GM21528 (cell line): ENCODE data around the gene TNN.

Source experiments
- ATAC-seq: cut with Tn5 transposase; IDR thresholded peaks from one replicate; pipeline ENCODE4 v1.9.1; 2021; ENCODE audit warnings: mild to moderate bottlenecking, moderate library complexity; ENCODE audit not compliant: unreplicated experiment, low FRiP score

TNN gene

GRCh38 chr1:175062858-175063257 is 4.8 kb upstream of the TNN start:
- ATAC-seq, result no peak

GRCh38 chr1:175070818-175071217 is 3.2 kb downstream of the TNN start:
- ATAC-seq, result no peak

- ATAC-seq, result no peak
These were observed 3.8 kb downstream of the TNN start for GRCh38 chr1:175071276-175071943.

DNA sequence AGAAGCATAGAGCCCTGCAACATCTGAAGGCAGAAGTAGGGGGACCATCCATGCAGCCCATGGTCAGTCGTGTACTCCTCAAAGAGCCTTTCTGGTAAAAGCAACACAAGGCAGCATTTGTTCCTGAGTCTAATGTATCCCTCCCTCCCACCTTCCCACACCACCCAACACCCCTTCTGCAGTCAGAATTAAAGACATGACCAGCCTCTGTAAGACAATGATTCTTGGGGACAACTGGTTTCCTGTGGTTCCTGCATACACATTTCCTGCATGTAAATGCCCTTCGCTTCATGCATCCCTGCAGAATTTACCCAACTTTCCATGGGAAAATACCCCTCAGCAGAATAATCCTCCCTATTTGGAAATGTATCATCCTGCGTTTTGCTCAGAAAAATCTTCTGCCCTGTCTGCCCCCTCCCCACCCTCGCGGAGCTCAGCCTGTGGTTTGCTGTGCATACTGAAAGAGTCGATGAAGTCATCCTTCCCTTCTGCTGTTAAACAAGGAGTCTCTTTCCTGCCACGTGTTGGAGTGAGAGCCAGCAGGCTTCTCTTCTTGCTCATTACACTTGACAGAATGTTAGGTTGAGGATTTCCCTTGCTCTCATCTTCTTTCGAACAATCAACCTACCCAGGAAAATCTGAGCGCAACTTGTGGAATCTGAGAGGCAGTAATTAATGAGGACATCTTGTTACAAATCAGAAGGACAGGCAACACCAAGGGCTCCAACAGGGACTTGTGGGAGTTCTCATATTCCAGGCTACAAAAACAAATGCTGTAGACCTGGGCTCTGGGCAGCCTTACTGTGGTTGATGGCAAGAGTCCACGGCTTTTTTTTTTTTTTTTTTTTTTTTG is 4.7 kb downstream of the TNN start:
- no peak for ATAC-seq

DNA sequence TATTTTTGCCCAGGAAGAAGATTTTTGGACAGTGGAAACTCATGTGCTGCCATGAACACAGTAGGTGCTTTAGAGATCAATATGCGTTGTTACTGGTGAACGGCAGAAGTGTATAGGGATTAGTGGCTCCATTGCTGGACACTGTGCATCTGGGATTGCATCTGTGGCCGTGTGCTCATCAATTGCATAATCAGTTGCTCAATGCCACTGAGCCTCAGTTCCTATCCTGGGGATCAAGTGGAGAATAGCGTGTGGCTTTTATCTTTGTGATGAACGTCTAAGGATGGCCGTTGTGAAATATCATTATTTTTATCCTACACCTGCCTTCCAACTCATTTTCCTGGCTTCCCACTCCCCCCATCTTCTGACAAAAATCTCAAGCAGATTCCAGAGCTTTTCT is 5.4 kb downstream of the TNN start:
- ATAC-seq, result no peak

- no peak for ATAC-seq
These were observed 6.0 kb downstream of the TNN start for GRCh38 chr1:175073633-175074032.

DNA sequence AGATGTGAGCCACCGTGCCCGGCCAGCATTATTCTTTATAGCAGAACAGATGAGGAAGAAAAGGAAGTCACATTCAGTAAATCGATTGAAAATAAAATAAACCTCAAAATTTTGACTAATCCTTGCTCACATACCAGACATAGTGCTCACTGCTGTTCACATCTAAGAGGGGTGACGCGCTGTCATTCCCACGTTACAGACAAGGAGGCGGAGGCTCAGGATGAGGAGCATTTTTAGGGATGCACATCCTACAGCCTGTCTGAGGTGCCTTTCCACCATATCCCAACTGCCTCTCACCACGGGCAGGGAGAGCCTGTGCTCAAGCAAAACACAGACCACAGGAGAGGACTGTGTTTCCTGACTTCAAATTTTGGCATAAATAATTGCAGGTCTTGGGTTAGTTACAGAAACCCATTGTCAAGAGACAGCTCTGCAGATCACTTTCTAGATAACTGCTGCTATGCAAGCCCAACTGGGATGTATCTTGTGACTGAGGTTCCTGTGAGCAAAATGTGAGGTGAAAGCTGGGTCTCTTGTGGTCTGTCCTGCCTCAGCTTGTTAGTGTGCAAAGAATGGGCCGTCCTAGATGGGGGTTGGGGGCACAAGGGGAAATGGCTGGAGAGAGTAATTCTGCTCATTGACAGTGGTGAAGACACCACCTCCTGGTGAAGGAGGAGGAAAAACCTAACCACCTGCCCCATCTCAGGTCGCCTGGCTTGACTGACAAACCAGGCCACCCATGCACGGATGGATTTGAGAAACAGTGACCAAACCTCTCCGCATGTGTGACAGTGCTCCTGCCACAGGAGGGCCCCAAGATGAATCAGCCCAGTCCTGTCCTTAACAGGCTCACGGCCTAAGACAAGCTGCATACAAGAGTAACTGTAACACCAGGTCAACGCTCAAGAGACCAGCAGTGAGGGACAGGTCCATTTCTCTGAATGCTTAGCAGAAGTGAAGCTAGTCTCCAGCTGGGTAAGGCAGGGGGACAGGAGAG is 8.2 kb downstream of the TNN start:
- ATAC-seq, result no peak

DNA sequence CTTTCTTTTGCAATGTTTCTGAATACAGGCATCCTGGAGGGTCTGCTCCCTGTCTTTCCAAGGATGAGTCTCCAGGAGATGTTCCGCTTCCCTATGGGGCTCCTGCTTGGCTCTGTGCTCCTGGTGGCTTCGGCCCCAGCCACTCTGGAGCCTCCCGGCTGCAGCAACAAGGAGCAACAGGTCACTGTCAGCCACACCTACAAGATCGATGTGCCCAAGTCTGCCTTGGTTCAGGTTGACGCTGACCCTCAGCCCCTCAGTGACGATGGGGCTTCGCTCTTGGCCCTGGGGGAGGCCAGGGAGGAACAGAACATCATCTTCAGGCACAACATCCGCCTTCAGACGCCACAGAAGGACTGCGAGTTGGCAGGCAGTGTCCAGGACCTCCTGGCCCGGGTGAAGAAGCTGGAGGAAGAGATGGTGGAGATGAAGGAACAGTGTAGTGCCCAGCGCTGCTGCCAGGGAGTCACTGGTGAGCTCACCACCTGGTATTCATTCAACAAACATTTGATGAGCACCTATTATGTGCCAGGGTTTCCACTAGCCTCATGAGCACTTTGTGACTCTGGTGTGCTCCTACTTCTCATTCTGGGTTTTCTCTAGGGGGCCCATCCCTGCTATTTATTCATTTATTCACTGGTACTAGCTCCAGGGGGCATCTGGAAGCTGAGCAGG is 9.9 kb downstream of the TNN start:
- ATAC-seq, result no peak

DNA sequence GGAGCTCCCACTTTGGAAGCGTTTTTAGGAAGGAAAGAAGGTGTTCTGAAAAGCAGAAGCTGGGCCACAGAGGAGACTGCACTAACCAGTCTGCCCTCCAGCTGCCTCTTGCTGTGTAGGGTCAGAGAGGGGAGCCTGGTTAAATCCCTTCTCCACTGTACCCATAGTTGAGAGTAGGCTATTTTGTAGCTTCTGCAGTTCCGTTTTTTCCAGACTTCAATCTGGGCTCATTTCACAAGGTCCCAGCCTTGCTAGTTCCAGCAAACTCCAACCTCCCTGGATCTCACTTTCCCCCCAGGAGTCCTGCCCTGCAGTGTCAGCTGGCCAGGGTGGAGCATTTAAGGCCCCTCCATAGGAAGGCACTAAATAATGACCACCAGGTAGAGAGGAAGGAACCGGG is 11.0 kb downstream of the TNN start:
- ATAC-seq, result no peak

GRCh38 chr1:175079338-175079737 is 11.7 kb downstream of the TNN start:
- ATAC-seq, result no peak

DNA sequence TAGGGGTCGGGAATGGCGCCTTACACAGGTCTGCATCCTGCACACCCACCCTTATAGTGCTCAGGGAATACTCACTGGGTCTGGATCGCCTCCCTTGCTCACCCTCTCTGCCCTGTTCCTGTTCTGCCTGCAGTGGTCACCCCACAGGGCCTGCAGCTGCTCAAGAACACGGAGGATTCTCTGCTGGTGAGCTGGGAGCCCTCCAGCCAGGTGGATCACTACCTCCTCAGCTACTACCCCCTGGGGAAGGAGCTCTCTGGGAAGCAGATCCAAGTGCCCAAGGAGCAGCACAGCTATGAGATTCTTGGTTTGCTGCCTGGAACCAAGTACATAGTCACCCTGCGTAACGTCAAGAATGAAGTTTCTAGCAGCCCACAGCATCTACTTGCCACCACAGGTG is 12.4 kb downstream of the TNN start:
- ATAC-seq, result no peak

GRCh38 chr1:175081983-175082382 is 14.3 kb downstream of the TNN start:
- ATAC-seq, result no peak

GRCh38 chr1:175088525-175088951 is 20.9 kb downstream of the TNN start:
- no peak for ATAC-seq

DNA sequence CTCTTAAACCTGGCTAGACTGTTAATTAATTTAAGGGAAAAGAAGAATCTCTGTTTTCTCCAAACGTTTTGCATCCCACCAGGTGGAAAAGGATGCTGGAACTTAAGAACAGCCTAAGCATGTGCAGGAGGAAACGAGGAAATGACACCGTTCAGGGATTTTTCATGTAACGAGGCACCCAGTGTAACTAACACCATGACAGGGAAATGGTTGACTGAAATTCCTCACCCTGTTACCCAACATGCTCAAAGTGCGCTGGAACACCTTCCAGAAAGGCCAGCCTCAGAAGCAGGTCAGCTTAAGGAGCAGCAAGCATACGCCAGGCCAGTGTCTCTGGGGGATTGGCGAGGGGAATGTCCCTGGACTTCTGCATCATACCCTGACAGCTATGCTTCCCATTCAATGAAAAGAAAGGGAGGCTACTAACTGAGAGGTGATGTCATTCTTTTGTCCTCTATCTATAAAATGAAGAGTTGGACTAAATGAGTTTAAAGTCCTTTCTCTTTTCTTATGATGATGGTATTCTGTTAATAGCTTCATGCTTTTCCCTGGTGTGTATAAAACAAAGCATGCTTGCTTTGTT is 21.6 kb downstream of the TNN start:
- ATAC-seq, result no peak

DNA sequence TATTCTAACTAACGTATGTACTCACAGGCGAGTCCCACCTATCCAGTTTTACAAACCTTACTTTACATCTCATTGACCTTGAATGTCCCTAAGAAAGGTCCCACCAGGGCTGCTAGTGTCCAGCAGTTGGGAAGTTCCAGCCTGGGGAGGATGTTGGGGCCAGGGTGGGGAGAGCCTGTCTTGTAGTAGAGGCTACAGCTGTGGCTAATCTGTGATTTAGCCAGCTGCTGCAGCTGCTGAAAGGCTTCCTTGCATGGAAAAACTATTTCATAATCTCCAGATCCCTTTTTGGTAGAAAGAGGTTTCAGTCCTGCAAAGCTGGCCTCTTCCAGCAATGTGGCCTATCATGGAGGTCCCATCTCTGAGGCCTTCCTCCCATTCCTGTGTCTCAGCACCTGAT is 23.1 kb downstream of the TNN start:
- no peak for ATAC-seq

DNA sequence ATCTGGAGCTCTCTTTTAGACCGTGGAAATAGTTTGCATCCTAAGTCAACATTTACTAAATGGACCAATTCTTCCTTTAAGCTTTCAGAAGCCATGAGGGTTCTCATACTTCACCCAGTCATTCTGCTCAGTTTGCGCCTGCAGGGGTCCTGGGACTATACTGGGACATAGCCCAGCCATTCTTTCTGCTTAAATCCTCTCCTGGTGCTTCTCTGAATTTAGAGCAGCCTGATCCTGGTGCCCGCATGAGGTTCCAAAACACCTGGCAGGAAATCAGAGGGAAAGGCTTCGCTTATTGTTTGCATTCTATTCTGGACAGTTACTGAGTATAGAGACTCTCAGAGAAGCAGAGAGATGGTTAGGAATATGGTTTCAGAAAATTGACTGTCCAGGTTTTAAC is 27.0 kb downstream of the TNN start:
- ATAC-seq, result no peak

DNA sequence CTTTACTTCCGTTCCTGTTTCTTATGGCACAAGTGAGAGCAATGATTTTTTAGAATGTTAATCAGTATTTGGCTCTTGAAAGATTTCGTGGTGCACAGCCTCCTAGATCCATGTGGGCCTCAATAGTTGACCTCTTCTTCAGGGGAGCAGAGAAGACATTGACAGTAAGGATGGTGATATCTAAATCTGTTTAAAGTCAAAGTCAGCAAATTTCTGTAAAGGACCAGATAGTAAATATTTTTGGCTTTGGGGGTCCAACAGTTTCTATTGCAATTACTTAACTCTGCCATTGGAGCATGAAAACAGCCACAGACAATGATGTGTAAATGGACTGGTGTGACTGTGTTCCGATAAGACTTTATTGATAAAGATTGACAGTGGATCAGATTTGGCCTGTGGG is 27.4 kb downstream of the TNN start:
- ATAC-seq, result no peak

DNA sequence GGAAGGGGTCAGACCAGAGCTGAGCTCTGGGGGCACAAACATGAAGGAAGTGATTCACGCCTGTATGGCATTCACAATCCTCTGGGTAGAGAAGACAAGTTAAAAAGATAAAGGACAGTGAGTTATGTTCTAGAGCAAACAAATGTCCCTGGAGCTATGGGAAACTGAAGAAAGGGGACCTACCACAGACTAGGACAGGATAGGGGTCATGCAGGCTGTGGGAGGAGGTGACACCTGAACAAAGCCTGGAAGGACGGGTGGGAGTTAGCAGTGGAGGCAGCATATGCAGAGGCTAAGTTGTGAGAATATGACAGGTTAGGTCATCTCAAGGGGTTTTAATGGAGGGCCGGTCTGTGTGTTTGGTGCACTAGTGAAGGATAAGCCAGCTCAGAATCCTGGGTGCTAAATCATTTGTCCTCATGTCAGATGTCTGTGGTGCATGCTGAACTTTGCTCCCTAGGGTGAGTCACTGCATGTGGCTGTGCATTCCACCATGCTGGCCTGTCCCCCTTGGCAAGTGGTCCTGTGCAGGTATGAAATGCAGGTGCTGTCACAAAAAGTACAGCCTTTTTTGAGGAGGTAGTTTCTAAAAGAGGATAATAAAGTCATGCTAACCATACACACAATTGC is 28.5 kb downstream of the TNN start:
- ATAC-seq, result no peak

- ATAC-seq, result no peak
These were observed 29.7 kb downstream of the TNN start for GRCh38 chr1:175097361-175097760.

- no peak for ATAC-seq
These were observed 32.3 kb downstream of the TNN start for GRCh38 chr1:175099916-175100315.
